Measurements from ENCODE around the gene GOLGA5.

GRCh38 chr14:92789457-92790089 is 4.5 kb upstream of the GOLGA5 start:
- no peak for TF ChIP-seq POLR2A (IDR thresholded peaks at IDR 0.05; ENCODE audit: control extremely low read depth in 1 of 2, low read depth in 2 of 2, low read length in 2 of 2)
- no peak for TF ChIP-seq EP300 (IDR thresholded peaks at IDR 0.05; ENCODE audit: borderline replicate concordance in 1 of 2, low read depth in 2 of 2, low read length in 2 of 2)
